SK-N-SH (cell line): ENCODE data around the gene TTC39C. TPM values are rescaled to one million over a fixed set of nuclear protein-coding genes. Genes with fewer than 3 reads are reported as not detected.

Source experiments
- CTCF ChIA-PET: fragments of 300-600, 350-600 bp; formaldehyde crosslinking; extraction: SDS; loops from one replicate; lab custom pipeline; 2021; lab: Yijun Ruan, JAX
- POLR2A ChIA-PET: fragments of 350-600 bp; sonication (Branson Sonifier 250); formaldehyde crosslinking; extraction: SDS; loops from one replicate; lab custom pipeline; 2020; ENCODE audit warnings: antibody characterized with exemption, inconsistent platforms; lab: Yijun Ruan, JAX
- DNase-seq: peaks from one replicate; pipeline ENCODE4 v3.0.0; 2012
- H2AFZ ChIP-seq: fragments of 200-600 bp; sonication (generic); 2 replicates; pipeline ENCODE4 v1.8.1; 2016; ENCODE audit warnings: antibody characterized with exemption, mild to moderate bottlenecking, low read depth
- H3F3A ChIP-seq: fragments of 200-600 bp; sonication (generic); replicated peaks from 2 replicates; pipeline ENCODE3; 2016; ENCODE audit warnings: antibody characterized with exemption, mild to moderate bottlenecking; ENCODE audit not compliant: insufficient read depth
- H3K27ac ChIP-seq, 2 experiments: fragments of 200-500 bp in 1 of 2; fragments of 200-600 bp in 1 of 2; sonication (Bioruptor generic) in 1 of 2; sonication (generic), shearing (Covaris generic) in 1 of 2; 2 replicates each; pipeline versions ENCODE4 v1.5.1 to v1.6.1; 2014 to 2016; ENCODE audit warnings: low read depth in 2 of 2, inconsistent platforms in 1 of 2, low read length in 1 of 2, mild to moderate bottlenecking in 1 of 2, mixed read lengths in 1 of 2
- H3K27me3 ChIP-seq: fragments of 200-600 bp; sonication (generic), shearing (Covaris generic); 2 replicates; pipeline ENCODE4 v1.6.1; 2016; ENCODE audit warnings: mixed run types; ENCODE audit not compliant: insufficient read depth
- H3K36me3 ChIP-seq, 2 experiments: fragments of 200-500 bp in 1 of 2; fragments of 200-600 bp in 1 of 2; sonication (Bioruptor generic) in 1 of 2; sonication (generic) in 1 of 2; replicated peaks in 1 of 2; 2 replicates each; pipeline versions ENCODE3 to v1.5.1; 2014 to 2016; ENCODE audit warnings: low read length in 1 of 2, mild to moderate bottlenecking in 1 of 2; ENCODE audit not compliant: insufficient read depth in 2 of 2, control insufficient read depth in 1 of 2
- H3K4me1 ChIP-seq, 2 experiments: fragments of 200-500 bp in 1 of 2; fragments of 200-600 bp in 1 of 2; sonication (Bioruptor generic) in 1 of 2; sonication (generic), shearing (Covaris generic) in 1 of 2; 2 replicates each; pipeline versions ENCODE4 v1.5.1 to v1.6.1; 2014 to 2016; ENCODE audit warnings: low read depth in 1 of 2, low read length in 1 of 2, mixed run types in 1 of 2; ENCODE audit not compliant: insufficient read depth in 2 of 2, control insufficient read depth in 1 of 2
- H3K4me2 ChIP-seq: fragments of 200-600 bp; sonication (generic), shearing (Covaris generic); 2 replicates; pipeline ENCODE4 v1.6.1; 2017; ENCODE audit warnings: mixed run types
- H3K4me3 ChIP-seq, 2 experiments: fragments of 200-500 bp in 1 of 2; fragments of 200-600 bp in 1 of 2; sonication (Bioruptor generic) in 1 of 2; sonication (generic), shearing (Covaris generic) in 1 of 2; 2 replicates each; pipeline versions ENCODE4 v1.5.1 to v1.8.1; 2014 to 2016; ENCODE audit warnings: low read depth in 2 of 2, inconsistent platforms in 1 of 2, low read length in 1 of 2, mild to moderate bottlenecking in 1 of 2, mixed read lengths in 1 of 2, moderate library complexity in 1 of 2
- H3K79me2 ChIP-seq: fragments of 200-600 bp; sonication (generic); 2 replicates; pipeline ENCODE4 v1.8.1; 2017; ENCODE audit warnings: mild to moderate bottlenecking; ENCODE audit not compliant: insufficient read depth
- H3K9ac ChIP-seq: fragments of 200-600 bp; sonication (generic); 2 replicates; pipeline ENCODE4 v1.6.1; 2017; ENCODE audit warnings: mixed run types
- H3K9me2 ChIP-seq: fragments of 200-600 bp; sonication (generic); 2 replicates; pipeline ENCODE4 v1.6.1; 2017; ENCODE audit warnings: mixed run types
- H3K9me3 ChIP-seq: fragments of 200-600 bp; sonication (generic); 2 replicates; pipeline ENCODE4 v1.6.1; 2017; ENCODE audit warnings: mixed run types, mild to moderate bottlenecking, moderate library complexity
- H4K20me1 ChIP-seq: fragments of 200-600 bp; sonication (generic); 2 replicates; pipeline ENCODE4 v1.6.1; 2017; ENCODE audit warnings: mild to moderate bottlenecking, mixed run types; ENCODE audit not compliant: insufficient read depth
- ELF1 ChIP-seq: IDR thresholded peaks from 2 replicates; pipeline ENCODE4 v1.4.0; 2012
- FOSL2 ChIP-seq: IDR thresholded peaks from 2 replicates; pipeline ENCODE4 v1.4.0; 2012; ENCODE audit warnings: low read depth, mild to moderate bottlenecking, moderate library complexity, borderline replicate concordance
- FOXM1 ChIP-seq: IDR thresholded peaks from 2 replicates; pipeline ENCODE4 v1.4.0; 2012; ENCODE audit warnings: low read depth, mild to moderate bottlenecking
- MAX ChIP-seq: IDR thresholded peaks from 2 replicates; pipeline ENCODE4 v1.4.0; 2012; ENCODE audit warnings: low read depth
- MEF2A ChIP-seq: IDR thresholded peaks from 2 replicates; pipeline ENCODE4 v1.4.0; 2012; ENCODE audit warnings: low read depth, borderline replicate concordance
- NRF1 ChIP-seq: IDR thresholded peaks from 2 replicates; pipeline ENCODE4 v1.6.1; 2012; ENCODE audit warnings: low read depth, mild to moderate bottlenecking, low read length
- RAD21 ChIP-seq: IDR thresholded peaks from 2 replicates; pipeline ENCODE4 v1.6.1; 2012; ENCODE audit warnings: mild to moderate bottlenecking, low read length
- REST ChIP-seq: IDR thresholded peaks from 2 replicates; pipeline ENCODE4 v1.6.1; 2012; ENCODE audit warnings: mild to moderate bottlenecking, low read depth, low read length, moderate library complexity
- TAF1 ChIP-seq: IDR thresholded peaks from 2 replicates; pipeline ENCODE4 v1.6.1; 2012; ENCODE audit warnings: low read depth, mild to moderate bottlenecking, low read length, moderate library complexity, borderline replicate concordance
- USF1 ChIP-seq: IDR thresholded peaks from 2 replicates; pipeline ENCODE4 v1.4.0; 2012; ENCODE audit warnings: low read depth, borderline replicate concordance
- ZBTB33 ChIP-seq: IDR thresholded peaks from 2 replicates; pipeline ENCODE4 v1.4.0; 2012; ENCODE audit warnings: low read depth, borderline replicate concordance
- WGBS: methylation state at CpG from one replicate; pipeline ENCODE4 v1.1.6; 2017; ENCODE audit warnings: low lambda C conversion rate; 5-methylcytosine and 5-hydroxymethylcytosine counted together
- polyA plus RNA-seq, 3 experiments: library from polyadenylated mRNA; depleted of rRNA; stranded (reverse); fragments of >200 nt; gene quantifications; 2 replicates each; pipeline ENCODE4 v1.2.3, GENCODE V29; 2012

Gene TTC39C
- polyA plus RNA-seq, 1 of the 3 experiments (the other 2 are of a cell fraction): 8.6 TPM

- Histone ChIP-seq H3F3A (peaks cover 24% of the 10 kb centered on the region), H3K9ac (no peak overlapping the region), H2AFZ (no peak overlapping the region), H3K36me3 (peaks cover 0 to 11% of the 10 kb centered on the region in 2 experiments), H4K20me1 (0 out of 2 replicates have a peak, but pooled peaks cover under 1% of the 10 kb centered on the region), H3K4me3 (no peak overlapping the region), H3K79me2 (peaks cover 37% of the 10 kb centered on the region; the same call in 1 of the 2 replicates), H3K27ac (no peak overlapping the region), H3K27me3 (no peaks in the 10 kb centered on the region), H3K4me2 (no peak overlapping the region), H3K9me2 (no peaks in the 10 kb centered on the region), H3K9me3 (no peaks in the 10 kb centered on the region; the same call in 1 of the 2 replicates), H3K4me1 (peaks cover 3 to 20% of the 10 kb centered on the region in 2 experiments)
- DNase-seq: no peak
- ChIA-PET POLR2A (no interaction called here), CTCF (no interaction called here)
- TF ChIP-seq RAD21 (no peak), ELF1 (no peak), TAF1 (no peak), FOXM1 (no peak), USF1 (no peak), MAX (no peak), MEF2A (no peak), REST (no peak), NRF1 (no peak)
- WGBS: 80% methylated on average over 3 of the region's 3 CpGs
These were observed 34.6 kb downstream of the TTC39C start for GRCh38 chr18:24049142-24049541.

GRCh38 chr18:24051031-24051947 lies 36.7 kb downstream of the TTC39C start:
- Histone ChIP-seq H3K9ac (no peak overlapping the region), H3K27ac (no peak overlapping the region), H3K4me1 (peaks cover 8 to 35% of the 10 kb centered on the region in 2 experiments), H3K27me3 (no peaks in the 10 kb centered on the region), H3K9me3 (no peaks in the 10 kb centered on the region; the same call in 1 of the 2 replicates), H3K4me3 (no peak overlapping the region), H3K36me3 (peaks cover 0 to 11% of the 10 kb centered on the region in 2 experiments), H3K9me2 (no peaks in the 10 kb centered on the region), H3K79me2 (peaks cover 41% of the 10 kb centered on the region; the same call in 1 of the 2 replicates), H2AFZ (no peak overlapping the region), H4K20me1 (peaks cover 3% of the 10 kb centered on the region; the same call in 1 of the 2 replicates), H3F3A (peaks cover 27% of the 10 kb centered on the region), H3K4me2 (no peak overlapping the region)
- no peak for DNase-seq
- ChIA-PET POLR2A (no interaction called here), CTCF (no interaction called here)
- 74% methylated on average over 13 of the region's 13 CpGs for WGBS
- 0 out of 2 replicates have a peak, but pooled peaks have one; percentile 2 for TF ChIP-seq FOSL2
- TF ChIP-seq ZBTB33: no peak
